PC-3 (cell line): ENCODE measurements around the gene CRYL1. TPM values are rescaled to one million over a fixed set of nuclear protein-coding genes. Genes with fewer than 3 reads are reported as not detected.

Experiments
- ATAC-seq: fragments of 200-7000 bp; cut with Tn5 transposase; 2 replicates; pipeline ENCODE4 v1.9.1; 2020; ENCODE audit warnings: mild to moderate bottlenecking, moderate library complexity
- BruUV-seq: library from RNA; stranded (reverse); fragments of 400-500 nt; replicated peaks from 2 replicates; lab custom pipeline; 2021; lab: Mats Ljungman, UMichigan
- CTCF ChIA-PET: fragments of 300-600 bp; sonication (Branson Sonifier 250); formaldehyde crosslinking; loops from one replicate; lab custom pipeline; 2022; ENCODE audit warnings: antibody characterized with exemption; lab: Charles Lee
- POLR2A ChIA-PET: fragments of 300-600 bp; sonication (Branson Sonifier 250); formaldehyde crosslinking; loops from one replicate; lab custom pipeline; 2022; ENCODE audit warnings: antibody characterized with exemption; ENCODE audit not compliant: unreplicated experiment; lab: Charles Lee
- DNase-seq: peaks from one replicate; pipeline ENCODE4 v3.0.0-alpha.2; 2015
- H2AFZ ChIP-seq: fragments of 300-600 bp; sonication (generic); 2 replicates; pipeline ENCODE4 v1.6.0; 2016; ENCODE audit warnings: antibody characterized with exemption, low read length
- H3F3A ChIP-seq: fragments of 300-600 bp; sonication (generic); one replicate; pipeline ENCODE4 v1.6.0; 2017; ENCODE audit warnings: antibody characterized with exemption, low read length, control low read depth, mild to moderate bottlenecking; ENCODE audit not compliant: unreplicated experiment
- H3K27ac ChIP-seq: fragments of 300-600 bp; sonication (generic); 2 replicates; pipeline ENCODE4 v1.5.1; 2016; ENCODE audit warnings: mild to moderate bottlenecking, low read length
- H3K27me3 ChIP-seq: fragments of 300-600 bp; sonication (generic); 2 replicates; pipeline ENCODE4 v1.6.1; 2016; ENCODE audit warnings: low read length, mixed read lengths
- H3K36me3 ChIP-seq: fragments of 300-600 bp; sonication (generic); 2 replicates; pipeline ENCODE4 v1.6.1; 2016; ENCODE audit warnings: low read depth, mixed run types, low read length, mixed read lengths
- H3K4me1 ChIP-seq: fragments of 300-600 bp; sonication (generic); 2 replicates; pipeline ENCODE4 v1.5.1; 2016; ENCODE audit warnings: low read length; ENCODE audit not compliant: insufficient read depth
- H3K4me2 ChIP-seq: fragments of 300-600 bp; sonication (generic); 2 replicates; pipeline ENCODE4 v1.6.0; 2016; ENCODE audit warnings: low read length
- H3K4me3 ChIP-seq: fragments of 300-600 bp; sonication (generic); 2 replicates; pipeline ENCODE4 v1.5.1; 2016; ENCODE audit warnings: mild to moderate bottlenecking, low read length, mixed read lengths
- H3K79me2 ChIP-seq: fragments of 300-600 bp; sonication (generic); 2 replicates; pipeline ENCODE4 v1.6.1; 2017; ENCODE audit warnings: low read length, mixed read lengths
- H3K9ac ChIP-seq: fragments of 300-600 bp; sonication (generic); 2 replicates; pipeline ENCODE4 v1.6.0; 2016; ENCODE audit warnings: mild to moderate bottlenecking, low read length
- H3K9me2 ChIP-seq: fragments of 300-600 bp; sonication (generic); replicated peaks from 2 replicates; pipeline ENCODE4 v1.6.1; 2016; ENCODE audit warnings: mixed run types, low read length, mixed read lengths
- H3K9me3 ChIP-seq: fragments of 300-600 bp; sonication (generic); 2 replicates; pipeline ENCODE4 v1.6.1; 2016; ENCODE audit warnings: low read length, mixed read lengths
- H4K20me1 ChIP-seq: fragments of 300-600 bp; sonication (generic); 2 replicates; pipeline ENCODE4 v1.6.1; 2016; ENCODE audit warnings: low read length, mixed read lengths
- CTCF ChIP-seq: fragments of 300-600 bp; sonication (generic); conservative IDR thresholded peaks from 2 replicates; pipeline ENCODE4 v1.5.1; 2017; ENCODE audit warnings: antibody characterized with exemption, low read depth, mild to moderate bottlenecking, low read length
- EZH2 ChIP-seq: fragments of 300-600 bp; sonication (generic); IDR thresholded peaks from one replicate; pipeline ENCODE4 v1.6.1; 2017; ENCODE audit warnings: antibody characterized with exemption, mild to moderate bottlenecking, low read length; ENCODE audit not compliant: unreplicated experiment
- EZH2phosphoT487 ChIP-seq: fragments of 300-600 bp; sonication (generic); IDR thresholded peaks from 2 replicates; pipeline ENCODE4 v1.6.1; 2018; ENCODE audit warnings: mild to moderate bottlenecking, antibody characterized with exemption, low read length, borderline replicate concordance
- intact Hi-C: fragments of 100-400 bp; cut with micrococcal nuclease; formaldehyde crosslinking; loops from 2 replicates; pipeline ENCODE4 v1.9.0; 2023
- total RNA-seq: library from RNA; depleted of rRNA; stranded (reverse); fragments of >200 nt; gene quantifications from 2 replicates; pipeline ENCODE4 v1.2.3, GENCODE V29; 2014

The CRYL1 gene
- total RNA-seq, 1 experiment from 2014 or later, result 20.8 TPM

GRCh38 chr13:20407759-20408158, 117.9 kb downstream of the CRYL1 start:
- Histone ChIP-seq H3K9me3 (no peaks in the 10 kb centered on the region), H3K36me3 (no peaks in the 10 kb centered on the region), H3K4me1 (peaks cover 11% of the 10 kb centered on the region), H3K4me2 (no peak overlapping the region), H3K27ac (no peak overlapping the region), H3K9me2 (no peaks in the 10 kb centered on the region), H3F3A (no peaks in the 10 kb centered on the region), H3K9ac (no peak overlapping the region), H3K27me3 (no peaks in the 10 kb centered on the region), H4K20me1 (no peaks in the 10 kb centered on the region), H2AFZ (no peak overlapping the region), H3K79me2 (no peaks in the 10 kb centered on the region), H3K4me3 (no peak overlapping the region)
- intact Hi-C loops, result no loop called here
- no peak for ATAC-seq
- POLR2A ChIA-PET, result no interaction called here
- no TSS peak for BruUV-seq
- DNase-seq, result no peak
- TF ChIP-seq EZH2phosphoT487 (no peak), CTCF (no peak), EZH2 (no peak)
- CTCF ChIA-PET, result no interaction called here

GRCh38 chr13:20405691-20406090, 120.0 kb downstream of the CRYL1 start:
- no TSS peak for BruUV-seq
- Histone ChIP-seq H3K36me3 (no peaks in the 10 kb centered on the region), H4K20me1 (no peaks in the 10 kb centered on the region), H2AFZ (no peak overlapping the region), H3K9me3 (no peaks in the 10 kb centered on the region), H3K9me2 (no peaks in the 10 kb centered on the region), H3K27ac (no peak overlapping the region), H3K27me3 (no peaks in the 10 kb centered on the region), H3K9ac (no peak overlapping the region), H3K79me2 (no peaks in the 10 kb centered on the region), H3K4me3 (no peak overlapping the region), H3F3A (no peaks in the 10 kb centered on the region), H3K4me2 (no peak overlapping the region), H3K4me1 (peaks cover 25% of the 10 kb centered on the region)
- POLR2A ChIA-PET, result no interaction called here
- intact Hi-C loops, result no loop called here
- DNase-seq, result no peak
- ATAC-seq, result no peak
- CTCF ChIA-PET, result no interaction called here
- TF ChIP-seq EZH2phosphoT487 (no peak), EZH2 (no peak), CTCF (no peak)

GRCh38 chr13:20404488-20405222, 121.0 kb downstream of the CRYL1 start:
- BruUV-seq, result no TSS peak
- no peak for DNase-seq
- Histone ChIP-seq H3K27me3 (no peaks in the 10 kb centered on the region), H3K9me2 (no peaks in the 10 kb centered on the region), H3K9ac (no peak overlapping the region), H4K20me1 (no peaks in the 10 kb centered on the region), H3F3A (no peaks in the 10 kb centered on the region), H3K4me3 (no peak overlapping the region), H3K36me3 (no peaks in the 10 kb centered on the region), H3K27ac (no peak overlapping the region), H2AFZ (no peak overlapping the region), H3K4me1 (peaks cover 31% of the 10 kb centered on the region), H3K4me2 (no peak overlapping the region), H3K79me2 (no peaks in the 10 kb centered on the region), H3K9me3 (no peaks in the 10 kb centered on the region)
- ChIA-PET POLR2A (no interaction called here), CTCF (interaction anchor here (0.6 kb wide), 1 partner anchor 465 kb away, joined by 5 read pairs; no protein-coding TSS in a partner anchor)
- intact Hi-C loops, result no loop called here
- no peak for TF ChIP-seq EZH2phosphoT487
- no peak for TF ChIP-seq CTCF
- no peak for TF ChIP-seq EZH2
- no peak for ATAC-seq
